Measurements from ENCODE around the gene EZH2. TPM values are rescaled to one million over a fixed set of nuclear protein-coding genes. Genes with fewer than 3 reads are reported as not detected.

EZH2 gene
- total and polyA plus RNA-seq, 2 of the 4 experiments (the other 2 are of a cell fraction), result 13.1 to 19.8 TPM

GRCh38 chr7:148787571-148788295 lies 96.4 kb downstream of the EZH2 start:
- dilution Hi-C loops (cut with HindIII; ENCODE audit: low sequenced_read_pairs, unreplicated experiment), result no loop called here
- H3K27ac ChIP-seq (ENCODE audit: insufficient read depth, low read length), result no peak overlapping the region
- H3K79me1 ChIP-seq (ENCODE audit: low read depth in 1 of 2, low read length in 2 of 2), result peaks cover 10 to 13% of the 10 kb centered on the region in 2 experiments; a peak in 3 of 4 replicates
- H4K91ac ChIP-seq (ENCODE audit: insufficient read depth, low read depth, low read length), result no peak overlapping the region
- H3K9ac ChIP-seq (ENCODE audit: low read depth, low read length), result no peak overlapping the region
- H3K4me3 ChIP-seq (ENCODE audit: insufficient read depth, low read depth, low read length), result no peak overlapping the region
- intact Hi-C loops (cut with micrococcal nuclease), result no loop called here
- ChIA-PET CTCF (interaction anchor here (1.0 kb wide), 1 partner anchor 9 kb away, joined by 3 read pairs; no protein-coding TSS in a partner anchor), POLR2A (ENCODE audit: unreplicated experiment) (interaction anchor here (0.6 kb wide), 1 partner anchor 40 kb away, joined by 3 read pairs; no protein-coding TSS in a partner anchor)
- in situ Hi-C loops (cut with MboI; ENCODE audit: low sequenced_read_pairs), result no loop called here
- H2BK15ac ChIP-seq (ENCODE audit: low read depth, low read length), result no peak overlapping the region
- H4K8ac ChIP-seq (ENCODE audit: low read depth in 2 of 2, low read length in 2 of 2), result no peak overlapping the region
- 100% methylated on average over 2 of the region's 14 CpGs; no CpG with 5 or more reads in 1 of the 2 experiments for WGBS, 2 experiments (ENCODE audit: extremely low coverage in 2 of 2, insufficient read length in 1 of 2)
- no peak overlapping the region for H2BK120ac ChIP-seq (ENCODE audit: low read depth, low read length)
- no peak overlapping the region for H4K5ac ChIP-seq (ENCODE audit: low read depth, low read length)
- no peaks in the 10 kb centered on the region for H3K27me3 ChIP-seq (ENCODE audit: control insufficient read depth, insufficient read depth, low read length)
- no peak overlapping the region for H3K23ac ChIP-seq (ENCODE audit: low read depth, low read length)
- H3K4ac ChIP-seq (ENCODE audit: low read depth, low read length), result no peak overlapping the region
- H3K14ac ChIP-seq (replicated peaks; ENCODE audit: low read depth, low read length), result no peak overlapping the region
- no peak overlapping the region for H2AK9ac ChIP-seq (replicated peaks; ENCODE audit: low read depth, low read length, poor library complexity)
- H2AK5ac ChIP-seq (ENCODE audit: low read depth, low read length), result no peak overlapping the region
- H3K36me3 ChIP-seq (ENCODE audit: control insufficient read depth, insufficient read depth, low read length), result peaks cover 51% of the 10 kb centered on the region
- H4K20me1 ChIP-seq (ENCODE audit: insufficient read depth, low read length), result no peaks in the 10 kb centered on the region
- H2BK20ac ChIP-seq (ENCODE audit: low read depth, low read length), result no peak overlapping the region
- no peak overlapping the region for H3K18ac ChIP-seq (ENCODE audit: low read depth, low read length)
- no peaks in the 10 kb centered on the region for H3K4me1 ChIP-seq (ENCODE audit: control insufficient read depth, insufficient read depth, low read length)
- no peak overlapping the region for H2BK5ac ChIP-seq (ENCODE audit: low read depth, low read length, poor library complexity, severe bottlenecking)
- H3K9me3 ChIP-seq (ENCODE audit: control insufficient read depth, insufficient read depth, low read length), result no peaks in the 10 kb centered on the region
- ATAC-seq (ENCODE audit: low read depth) (no peak), DNase-seq (no peak)
- no peak overlapping the region for H3K4me2 ChIP-seq (ENCODE audit: low read depth, low read length)
- BruUV-seq (replicated peaks), result no TSS peak
- no peak overlapping the region for H2AFZ ChIP-seq (replicated peaks; ENCODE audit: low read length, poor library complexity)
- no peaks in the 10 kb centered on the region for H3K9me1 ChIP-seq (ENCODE audit: insufficient read depth, low read length)
- H3K56ac ChIP-seq (ENCODE audit: extremely low read depth, insufficient read depth, low read length), result no peak overlapping the region
- TF ChIP-seq RFX5 (IDR thresholded peaks at IDR 0.05; ENCODE audit: low read depth, low read length), result no peak
- TF ChIP-seq RAD21 (IDR thresholded peaks at IDR 0.05; ENCODE audit: low read length), result no peak
- TF ChIP-seq CTCF (conservative IDR thresholded peaks at IDR 0.05; ENCODE audit: low read depth, low read length), result no peak
- no peak for TF ChIP-seq MAZ (IDR thresholded peaks at IDR 0.05; ENCODE audit: borderline replicate concordance, low read depth, low read length)
- no peak for TF ChIP-seq BHLHE40 (IDR thresholded peaks at IDR 0.05; ENCODE audit: low read depth, low read length)
- TF ChIP-seq, protein P1, sequence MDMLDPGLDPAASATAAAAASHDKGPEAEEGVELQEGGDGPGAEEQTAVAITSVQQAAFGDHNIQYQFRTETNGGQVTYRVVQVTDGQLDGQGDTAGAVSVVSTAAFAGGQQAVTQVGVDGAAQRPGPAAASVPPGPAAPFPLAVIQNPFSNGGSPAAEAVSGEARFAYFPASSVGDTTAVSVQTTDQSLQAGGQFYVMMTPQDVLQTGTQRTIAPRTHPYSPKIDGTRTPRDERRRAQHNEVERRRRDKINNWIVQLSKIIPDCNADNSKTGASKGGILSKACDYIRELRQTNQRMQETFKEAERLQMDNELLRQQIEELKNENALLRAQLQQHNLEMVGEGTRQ (IDR thresholded peaks at IDR 0.05; ENCODE audit: low read depth, low read length), result no peak
- TF ChIP-seq NFE2L2 (IDR thresholded peaks at IDR 0.05; ENCODE audit: low read depth, low read length), result no peak
- TF ChIP-seq MAFK (IDR thresholded peaks at IDR 0.05; ENCODE audit: low read depth, low read length), result no peak
- TF ChIP-seq CEBPB (IDR thresholded peaks at IDR 0.05; ENCODE audit: low read depth, low read length), result no peak
- TF ChIP-seq CHD1 (IDR thresholded peaks at IDR 0.05; ENCODE audit: low read depth, low read length), result no peak
- TF ChIP-seq ELK1 (IDR thresholded peaks at IDR 0.05; ENCODE audit: borderline replicate concordance, low read depth, low read length), result no peak
- TF ChIP-seq POLR2A (IDR thresholded peaks at IDR 0.05; ENCODE audit: low read depth, low read length), result no peak
- TF ChIP-seq FOS (IDR thresholded peaks at IDR 0.05; ENCODE audit: low read depth, low read length), result no peak
- no peak for TF ChIP-seq RCOR1 (IDR thresholded peaks at IDR 0.05; ENCODE audit: insufficient replicate concordance, low read length)
- no peak for TF ChIP-seq SMC3 (IDR thresholded peaks at IDR 0.05; ENCODE audit: low read depth, low read length)
